NT2/D1 (cell line): ENCODE measurements around the gene CKMT2.

ENCODE experiments used
- DNase-seq: peaks from one replicate; pipeline ENCODE4 v3.0.0-alpha.2; 2011; ENCODE audit warnings: low read depth, low spot score
- H3K27me3 ChIP-seq: 2 replicates; pipeline ENCODE4 v1.6.0; 2011; ENCODE audit warnings: mild to moderate bottlenecking; ENCODE audit not compliant: insufficient read length, insufficient read depth
- H3K36me3 ChIP-seq: 2 replicates; pipeline ENCODE4 v1.6.1; 2011; ENCODE audit warnings: mild to moderate bottlenecking, low read length, mixed read lengths; ENCODE audit not compliant: insufficient read depth, insufficient read length
- H3K4me1 ChIP-seq: 2 replicates; pipeline ENCODE4 v1.5.1; 2011; ENCODE audit not compliant: insufficient read depth, insufficient read length
- H3K4me3 ChIP-seq: 2 replicates; pipeline ENCODE4 v1.5.1; 2011; ENCODE audit warnings: low read depth; ENCODE audit not compliant: insufficient read length
- H3K9ac ChIP-seq: 2 replicates; pipeline ENCODE4 v1.6.0; 2011; ENCODE audit warnings: low read depth; ENCODE audit not compliant: insufficient read length
- H3K9me3 ChIP-seq: 2 replicates; pipeline ENCODE4 v1.5.1; 2011; ENCODE audit warnings: mild to moderate bottlenecking, low read length; ENCODE audit not compliant: insufficient read depth
- SUZ12 ChIP-seq: IDR thresholded peaks from 2 replicates; pipeline ENCODE4 v1.6.1; 2011; ENCODE audit not compliant: insufficient read length, insufficient read depth; ENCODE audit errors: extremely low read depth
- YY1 ChIP-seq: IDR thresholded peaks from 2 replicates; pipeline ENCODE4 v1.6.1; 2011; ENCODE audit not compliant: insufficient read length, insufficient read depth
- ZNF274 ChIP-seq: IDR thresholded peaks from 2 replicates; pipeline ENCODE4 v1.6.1; 2011; ENCODE audit warnings: mild to moderate bottlenecking, low read depth, low read length

Gene CKMT2

GRCh38 chr5:81192373-81192750, 40.8 kb upstream of the CKMT2 start:
- Histone ChIP-seq H3K9me3 (no peaks in the 10 kb centered on the region), H3K9ac (no peak overlapping the region), H3K27me3 (no peaks in the 10 kb centered on the region), H3K4me1 (no peaks in the 10 kb centered on the region), H3K36me3 (no peaks in the 10 kb centered on the region), H3K4me3 (no peak overlapping the region)
- no peak for TF ChIP-seq SUZ12
- no peak for TF ChIP-seq YY1
- no peak for TF ChIP-seq ZNF274
- DNase-seq = no peak

- Histone ChIP-seq H3K4me1 (no peaks in the 10 kb centered on the region), H3K27me3 (no peaks in the 10 kb centered on the region), H3K9ac (no peak overlapping the region), H3K9me3 (no peaks in the 10 kb centered on the region), H3K36me3 (no peaks in the 10 kb centered on the region), H3K4me3 (no peak overlapping the region)
- TF ChIP-seq ZNF274 = no peak
- no peak for TF ChIP-seq SUZ12
- no peak for TF ChIP-seq YY1
- peak; percentile 56 for DNase-seq
Measured at GRCh38 chr5:81194633-81195334, 38.3 kb upstream of the CKMT2 start.

GRCh38 chr5:81195335-81195929, 37.7 kb upstream of the CKMT2 start:
- no peaks in the 10 kb centered on the region for H3K27me3 ChIP-seq
- no peaks in the 10 kb centered on the region for H3K36me3 ChIP-seq

GRCh38 chr5:81202655-81203054, 30.5 kb upstream of the CKMT2 start:
- TF ChIP-seq ZNF274 (no peak), SUZ12 (no peak), YY1 (no peak)
- Histone ChIP-seq H3K27me3 (no peaks in the 10 kb centered on the region), H3K36me3 (no peaks in the 10 kb centered on the region), H3K4me1 (no peaks in the 10 kb centered on the region), H3K9ac (no peak overlapping the region), H3K4me3 (no peak overlapping the region), H3K9me3 (no peaks in the 10 kb centered on the region)
- no peak for DNase-seq

More at GRCh38 chr5:81195335-81195929, 37.7 kb upstream of the CKMT2 start:
- Histone ChIP-seq H3K4me3 (no peak overlapping the region), H3K9ac (no peak overlapping the region), H3K9me3 (no peaks in the 10 kb centered on the region), H3K4me1 (no peaks in the 10 kb centered on the region)
- no peak for TF ChIP-seq ZNF274
- TF ChIP-seq SUZ12 = no peak
- no peak for TF ChIP-seq YY1
- DNase-seq = no peak

GRCh38 chr5:81203729-81204128, 29.4 kb upstream of the CKMT2 start:
- H3K4me1 ChIP-seq = no peaks in the 10 kb centered on the region
- H3K9ac ChIP-seq = no peak overlapping the region
- no peak for DNase-seq
- H3K9me3 ChIP-seq = no peaks in the 10 kb centered on the region
- TF ChIP-seq SUZ12 (no peak), ZNF274 (no peak), YY1 (no peak)
- H3K36me3 ChIP-seq = no peaks in the 10 kb centered on the region
- no peaks in the 10 kb centered on the region for H3K27me3 ChIP-seq
- H3K4me3 ChIP-seq = no peak overlapping the region

GRCh38 chr5:81204205-81204604, 28.9 kb upstream of the CKMT2 start:
- Histone ChIP-seq H3K4me1 (no peaks in the 10 kb centered on the region), H3K9me3 (no peaks in the 10 kb centered on the region), H3K4me3 (no peak overlapping the region), H3K36me3 (no peaks in the 10 kb centered on the region), H3K27me3 (no peaks in the 10 kb centered on the region), H3K9ac (no peak overlapping the region)
- TF ChIP-seq YY1 (no peak), ZNF274 (no peak), SUZ12 (no peak)
- DNase-seq = no peak

- TF ChIP-seq ZNF274 = no peak
- H3K4me3 ChIP-seq = no peak overlapping the region
Measured at GRCh38 chr5:81205058-81205457, 28.1 kb upstream of the CKMT2 start.

More at GRCh38 chr5:81205058-81205457, 28.1 kb upstream of the CKMT2 start:
- H3K27me3 ChIP-seq = no peaks in the 10 kb centered on the region
- H3K9ac ChIP-seq = no peak overlapping the region
- no peaks in the 10 kb centered on the region for H3K4me1 ChIP-seq
- no peaks in the 10 kb centered on the region for H3K9me3 ChIP-seq
- H3K36me3 ChIP-seq = no peaks in the 10 kb centered on the region
- DNase-seq = no peak
